GM19463 (cell line): ENCODE results near the gene HSPA4.
"Not testable (repeated sequence)": the region's sequence is repeated elsewhere in the genome, so short reads cannot be mapped to it uniquely, and the experiment has no call there.

Source experiments
- ATAC-seq: cut with Tn5 transposase; IDR thresholded peaks from one replicate; pipeline ENCODE4 v1.9.1; 2021; ENCODE audit warnings: mild to moderate bottlenecking, moderate library complexity; ENCODE audit not compliant: unreplicated experiment

The HSPA4 gene

DNA sequence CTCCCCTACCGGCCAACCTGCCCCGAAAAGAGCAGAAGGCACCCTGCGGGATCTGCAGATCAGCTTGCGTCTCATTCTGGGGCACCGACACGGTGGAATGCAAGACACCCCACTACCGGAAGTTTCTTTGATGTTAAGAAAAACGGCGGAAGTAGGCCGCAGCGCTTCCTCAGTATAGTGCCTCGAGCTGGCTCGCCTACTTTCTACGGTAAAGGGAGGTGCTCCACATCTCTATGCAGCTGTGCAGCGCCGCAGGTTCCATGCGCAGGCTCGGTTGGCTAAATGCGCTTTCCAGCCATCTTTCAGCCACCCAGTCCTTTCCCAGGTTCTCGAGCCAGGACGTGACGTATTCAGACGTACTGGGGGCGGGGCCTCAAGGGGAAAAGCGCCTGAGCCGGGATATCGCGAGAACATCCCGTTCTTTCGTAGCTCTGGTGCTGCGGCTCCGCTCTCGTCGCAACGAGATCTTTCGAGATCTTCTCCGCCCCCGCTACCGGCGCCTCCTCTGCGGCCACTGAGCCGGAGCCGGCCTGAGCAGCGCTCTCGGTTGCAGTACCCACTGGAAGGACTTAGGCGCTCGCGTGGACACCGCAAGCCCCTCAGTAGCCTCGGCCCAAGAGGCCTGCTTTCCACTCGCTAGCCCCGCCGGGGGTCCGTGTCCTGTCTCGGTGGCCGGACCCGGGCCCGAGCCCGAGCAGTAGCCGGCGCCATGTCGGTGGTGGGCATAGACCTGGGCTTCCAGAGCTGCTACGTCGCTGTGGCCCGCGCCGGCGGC is at the start of gene HSPA4:
Gene HSPA4 (plus strand): TSS at position 472 of the 775 bp plus-strand sequence. CDS start 238 bp downstream, at position 710.
- peak; percentile 85 for ATAC-seq

DNA sequence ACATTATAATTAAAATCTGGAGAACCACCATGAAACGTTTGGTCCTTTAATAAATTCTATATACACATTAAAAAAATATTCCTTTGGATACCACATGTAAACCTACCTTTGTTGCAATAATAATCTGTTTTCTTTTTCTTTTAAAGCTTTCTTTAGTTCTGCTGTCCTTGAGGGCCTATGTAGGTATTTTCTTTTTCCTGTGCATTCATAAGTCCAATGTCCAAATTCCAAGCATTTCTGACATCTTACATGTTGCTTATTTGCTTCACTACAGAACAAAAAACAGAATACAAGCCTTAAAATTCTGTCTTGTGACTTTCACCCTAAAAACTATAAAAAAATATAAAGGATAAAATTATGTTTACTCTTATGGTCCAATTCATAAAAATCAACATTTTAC is 45.2 kb upstream of the HSPA4 start:
- no peak for ATAC-seq

DNA sequence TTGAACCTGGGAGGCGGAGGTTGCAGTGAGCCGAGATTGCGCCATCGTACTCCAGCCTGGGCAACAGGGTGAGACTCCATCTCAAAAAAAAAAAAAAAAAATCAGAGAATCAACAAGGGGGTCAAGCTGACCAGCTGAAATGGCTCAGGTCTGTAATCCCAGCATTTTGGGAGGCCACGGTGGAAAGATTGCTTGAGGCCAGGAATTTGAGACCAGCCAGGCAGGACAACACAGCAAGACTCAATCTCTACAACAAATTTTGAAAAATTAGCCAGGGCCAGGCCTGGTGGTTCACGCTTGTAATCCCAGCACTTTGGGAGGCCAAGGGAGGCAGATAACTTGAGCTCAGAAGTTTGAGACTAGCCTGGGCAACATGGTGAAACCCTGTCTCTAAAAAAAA is 43.4 kb upstream of the HSPA4 start:
- ATAC-seq: not testable (repeated sequence)

DNA sequence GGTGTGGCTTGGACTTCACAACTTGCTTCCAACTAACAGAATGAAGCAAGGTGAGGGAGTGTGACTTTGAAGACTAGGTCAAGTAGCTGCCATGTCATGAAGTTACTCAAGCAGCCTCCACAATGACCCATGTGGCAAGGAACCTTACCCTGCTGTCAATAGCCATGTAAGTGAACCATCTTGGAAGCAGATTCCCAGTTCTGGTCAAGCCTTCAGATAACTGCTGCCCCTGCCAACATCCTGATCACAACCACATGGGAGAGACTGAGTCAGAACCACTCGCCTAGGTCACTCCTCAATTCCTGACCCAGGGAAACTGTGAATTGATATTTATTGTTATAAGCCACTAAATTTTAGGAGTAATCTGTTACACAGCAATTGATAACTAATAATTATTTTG is 36.3 kb upstream of the HSPA4 start:
- ATAC-seq: no peak

DNA sequence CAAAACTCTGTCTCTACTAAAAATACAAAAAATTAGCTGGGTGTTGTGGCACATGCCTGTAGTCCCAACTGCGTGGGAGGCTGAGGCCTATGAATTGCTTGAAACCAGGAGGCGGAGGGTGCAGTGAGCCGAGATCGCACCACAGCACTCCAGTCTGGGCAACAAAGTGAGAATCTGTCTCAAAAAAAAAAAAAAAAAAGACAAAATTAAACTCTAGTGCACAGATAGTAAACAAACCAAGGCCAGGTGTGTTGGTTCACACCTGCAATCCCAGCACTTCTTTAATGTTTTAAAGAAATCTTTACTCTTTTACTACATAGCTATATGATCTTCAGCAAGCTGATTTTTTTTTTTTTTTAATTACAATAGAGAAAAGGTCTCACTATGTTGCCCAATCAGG is 33.8 kb upstream of the HSPA4 start:
- ATAC-seq: no peak

DNA sequence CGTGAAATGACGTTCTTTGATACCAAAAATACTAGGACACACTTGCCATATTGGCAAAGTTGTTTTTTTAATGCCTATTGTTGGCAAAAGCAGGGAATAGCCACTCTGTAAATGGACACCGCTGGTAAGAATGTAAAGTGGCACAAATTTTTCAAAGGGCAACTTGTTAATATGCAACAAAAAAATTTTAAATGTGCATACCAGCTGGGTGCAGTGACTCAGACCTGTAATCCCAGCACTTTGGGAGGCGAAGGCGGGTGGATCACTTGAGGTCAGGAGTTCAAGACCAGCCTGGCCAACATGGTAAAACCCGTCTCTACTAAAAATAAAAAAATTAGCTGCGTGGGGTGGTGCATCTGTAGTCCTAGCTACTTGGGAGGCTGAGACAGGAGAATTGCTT is 32.3 kb upstream of the HSPA4 start:
- ATAC-seq: not testable (repeated sequence)

DNA sequence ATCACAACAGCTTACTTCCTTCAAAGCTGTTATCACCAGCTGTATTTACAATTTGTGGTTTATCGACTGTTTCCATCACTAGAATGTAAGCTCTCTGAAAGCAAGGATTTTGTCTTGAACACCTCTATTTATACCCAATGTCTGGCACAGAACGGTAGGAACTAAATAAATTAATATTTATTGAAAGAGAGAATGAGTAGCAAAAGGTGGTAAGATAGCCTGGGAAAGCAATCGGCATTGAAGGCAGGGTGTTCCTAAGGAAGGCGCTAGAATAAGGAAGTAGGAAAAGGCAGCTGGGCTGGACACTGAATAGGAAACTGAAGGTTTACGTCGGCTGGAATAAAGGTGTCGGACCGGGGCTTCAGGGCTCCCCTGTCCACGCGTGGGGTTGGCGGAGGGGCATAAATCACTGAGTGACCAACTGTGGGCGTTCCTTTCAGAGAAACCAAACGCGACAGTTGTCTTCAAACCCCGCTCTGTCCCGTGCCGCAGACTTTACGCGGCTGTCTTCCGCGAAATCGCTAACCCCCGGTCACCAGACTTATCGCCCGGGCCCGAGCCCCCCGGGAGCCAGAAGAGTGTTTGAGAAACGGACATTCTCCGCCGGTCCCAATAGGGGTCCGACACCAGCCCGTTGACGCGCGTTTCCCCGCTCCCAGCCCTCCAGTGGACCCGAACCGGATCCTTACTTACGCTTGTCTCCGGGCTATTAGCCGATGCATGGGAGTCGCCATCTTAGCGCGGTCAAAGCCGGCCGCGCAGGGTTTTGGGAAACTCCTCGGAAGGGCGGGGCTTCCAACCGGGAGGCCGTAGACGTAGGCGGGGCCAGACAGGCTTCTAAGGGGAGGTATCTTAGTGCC is 25.8 kb upstream of the HSPA4 start, which contains the start of gene ZCCHC10:
Gene ZCCHC10 (minus strand): TSS at position 746 of the 860 bp plus-strand sequence. CDS start 12 bp downstream, at position 734.
- ATAC-seq: peak; percentile 98

DNA sequence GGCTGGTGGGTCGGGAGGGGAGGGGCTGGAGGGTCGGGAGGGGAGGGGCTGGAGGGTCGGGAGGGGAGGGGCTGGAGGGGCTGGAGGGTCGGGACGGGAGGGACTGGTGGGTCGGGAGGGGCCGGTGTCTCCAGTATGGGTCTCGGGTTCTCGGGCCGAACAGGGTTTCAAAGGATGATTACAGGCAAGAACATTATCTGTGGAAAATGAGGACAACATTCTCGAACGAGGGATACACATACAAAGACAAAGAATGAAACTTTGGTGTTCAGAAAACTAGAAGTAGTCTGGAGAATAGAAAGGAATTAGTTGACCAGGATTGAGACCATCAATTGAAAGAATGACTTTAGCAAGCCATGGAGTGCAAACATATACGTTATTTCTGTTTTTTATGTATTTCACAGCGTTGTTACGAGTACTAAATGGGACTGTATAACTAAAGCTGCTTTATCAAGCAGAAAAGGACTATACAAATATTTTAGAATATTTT is 25.1 kb upstream of the HSPA4 start:
- ATAC-seq: no peak

DNA sequence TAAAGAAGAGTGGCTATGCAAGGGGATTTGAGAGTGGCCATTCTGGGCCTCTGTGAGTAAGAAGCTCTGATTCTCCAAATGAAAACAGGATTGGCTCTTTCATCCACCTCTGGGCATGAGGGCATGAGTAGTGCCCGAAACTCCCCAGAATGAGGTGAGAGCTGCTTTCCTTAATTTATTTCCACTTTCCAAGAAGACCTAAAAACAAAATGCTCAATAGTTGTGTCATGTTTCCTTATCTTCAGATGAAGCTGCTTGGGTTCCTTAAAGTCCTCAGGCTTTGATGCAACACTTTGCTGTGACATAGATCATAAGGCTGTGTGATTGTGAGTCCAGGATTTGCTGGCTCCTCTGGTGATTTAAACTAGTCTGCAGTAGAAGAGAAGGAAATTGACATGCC is 22.4 kb upstream of the HSPA4 start:
- no peak for ATAC-seq

DNA sequence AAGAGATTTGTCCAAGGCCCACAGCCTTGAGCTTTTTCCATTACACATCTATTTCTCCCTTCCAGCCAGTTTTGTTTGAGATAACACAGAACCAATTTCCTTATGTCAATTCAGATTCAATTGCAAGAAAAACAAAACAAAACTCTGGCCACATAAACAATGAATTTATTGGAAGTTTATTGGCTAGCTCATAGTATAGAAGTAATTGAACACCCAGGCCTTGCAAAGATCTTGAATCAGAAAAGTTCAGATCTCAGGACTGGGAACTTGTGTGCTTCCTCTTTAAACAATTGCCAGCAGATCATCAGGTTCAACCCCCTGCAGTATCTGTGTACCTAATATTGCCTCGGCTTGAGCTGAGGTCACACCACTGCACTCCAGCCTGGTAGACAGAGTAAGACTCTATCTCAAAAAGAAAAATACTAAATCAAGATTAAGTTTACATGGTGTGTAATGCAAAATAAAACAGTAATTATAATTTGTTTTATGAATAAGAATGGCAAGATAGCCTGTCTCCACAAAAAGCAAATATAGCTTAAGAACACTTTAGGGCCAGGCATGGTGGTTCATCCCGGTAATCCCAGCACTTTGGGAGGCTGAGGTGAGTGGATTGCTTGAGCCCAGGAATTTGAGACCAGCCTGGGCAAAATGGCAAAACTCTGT is 21.3 kb upstream of the HSPA4 start:
- no peak for ATAC-seq

DNA sequence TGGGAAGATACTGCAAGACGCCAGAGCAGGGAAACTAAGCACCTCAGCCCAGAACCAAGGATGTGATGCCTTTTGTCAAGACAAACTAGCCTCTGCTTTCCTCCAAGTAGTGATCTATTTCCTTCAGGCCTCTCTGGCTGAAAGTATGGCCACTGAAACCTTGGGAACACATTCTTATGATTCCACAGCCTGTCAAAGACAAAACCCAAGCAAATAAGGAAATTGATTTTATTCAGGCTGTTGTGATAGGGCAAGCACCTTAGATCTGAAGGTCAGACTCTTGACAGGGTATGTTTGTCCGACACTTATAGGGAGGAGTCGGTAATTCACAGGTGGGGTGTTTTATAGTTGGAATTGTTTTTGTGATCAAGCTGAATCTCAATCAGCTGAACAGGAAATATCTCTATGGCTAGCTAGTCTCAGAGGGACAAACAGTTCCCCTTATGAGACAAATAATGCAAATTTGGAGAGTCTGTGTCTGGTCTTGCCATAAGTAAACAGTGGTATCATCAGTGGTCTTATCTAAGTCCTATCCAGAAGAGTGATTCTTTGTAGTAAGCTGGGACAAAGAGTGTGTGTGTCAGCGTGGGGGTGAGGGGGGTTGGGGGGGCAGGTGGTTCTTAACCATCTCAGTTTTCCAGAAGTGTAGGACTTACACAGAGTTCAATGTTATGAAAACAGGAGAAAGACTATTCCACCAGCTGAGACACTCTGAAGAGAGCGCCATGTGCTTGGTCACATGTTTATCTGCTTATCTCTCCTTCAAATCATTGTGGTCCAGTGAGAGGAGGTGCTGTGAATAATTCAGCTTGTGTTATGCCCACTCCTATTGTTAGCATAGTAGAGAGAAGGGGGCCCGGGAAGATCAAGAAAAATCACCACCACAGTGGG is 18.7 kb upstream of the HSPA4 start:
- ATAC-seq: no peak

DNA sequence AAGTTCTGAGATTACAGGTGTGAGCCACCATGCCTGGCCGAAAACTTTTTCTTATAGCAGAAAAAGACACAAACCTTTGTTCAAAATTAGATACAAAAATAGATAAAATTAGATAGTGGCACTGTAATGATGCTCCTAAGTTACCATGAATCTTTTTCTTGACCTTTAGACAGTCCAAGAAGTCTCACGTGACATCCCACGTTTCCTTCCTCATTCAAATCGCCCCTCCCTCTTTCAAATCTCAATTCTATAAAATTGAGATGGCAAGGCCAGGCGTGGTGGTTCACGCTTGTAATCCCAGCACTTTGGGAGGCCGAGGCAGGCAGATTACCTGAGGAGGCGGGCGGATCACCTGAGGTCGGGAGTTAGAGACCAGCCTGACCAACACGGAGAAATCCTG is 17.7 kb upstream of the HSPA4 start:
- ATAC-seq: no peak

DNA sequence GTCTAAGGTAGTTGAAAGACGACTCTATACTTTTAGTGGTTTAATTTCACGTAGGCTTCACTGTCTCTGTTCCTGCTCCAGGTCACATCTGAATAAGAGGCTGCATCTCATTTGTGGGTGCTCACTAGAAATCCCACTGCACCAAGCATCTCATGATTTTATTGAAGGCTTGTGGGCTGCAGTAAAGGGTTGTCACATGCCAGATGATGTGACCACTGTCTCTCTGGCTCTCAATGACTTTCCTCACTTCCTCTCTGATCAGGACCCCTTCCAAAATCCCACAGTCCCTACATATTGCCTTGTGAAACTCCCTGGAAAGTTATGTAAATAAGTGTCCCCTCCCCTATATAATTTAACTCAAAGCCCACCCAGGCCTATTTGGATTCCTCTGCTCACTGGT is 16.6 kb upstream of the HSPA4 start:
- ATAC-seq: no peak

DNA sequence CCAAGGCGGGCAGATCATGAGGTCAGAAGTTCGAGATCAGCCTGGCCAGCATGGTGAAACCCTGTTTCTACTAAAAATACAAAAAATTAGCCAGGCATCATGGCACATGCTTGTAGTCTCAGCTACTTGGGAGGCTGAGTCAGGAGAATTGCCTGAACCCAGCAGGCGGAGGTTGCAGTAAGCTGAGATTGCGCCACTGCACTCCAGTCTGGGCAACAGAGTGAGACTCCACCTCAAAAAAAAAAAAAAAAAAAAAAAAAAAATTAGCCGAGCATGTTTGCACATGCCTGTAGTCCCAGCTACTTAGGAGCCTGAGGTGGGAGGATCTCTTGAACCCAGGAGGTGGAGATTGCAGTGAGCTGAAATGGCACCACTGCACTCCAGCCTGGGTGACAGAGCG is 15.1 kb upstream of the HSPA4 start:
- ATAC-seq: not testable (repeated sequence)

DNA sequence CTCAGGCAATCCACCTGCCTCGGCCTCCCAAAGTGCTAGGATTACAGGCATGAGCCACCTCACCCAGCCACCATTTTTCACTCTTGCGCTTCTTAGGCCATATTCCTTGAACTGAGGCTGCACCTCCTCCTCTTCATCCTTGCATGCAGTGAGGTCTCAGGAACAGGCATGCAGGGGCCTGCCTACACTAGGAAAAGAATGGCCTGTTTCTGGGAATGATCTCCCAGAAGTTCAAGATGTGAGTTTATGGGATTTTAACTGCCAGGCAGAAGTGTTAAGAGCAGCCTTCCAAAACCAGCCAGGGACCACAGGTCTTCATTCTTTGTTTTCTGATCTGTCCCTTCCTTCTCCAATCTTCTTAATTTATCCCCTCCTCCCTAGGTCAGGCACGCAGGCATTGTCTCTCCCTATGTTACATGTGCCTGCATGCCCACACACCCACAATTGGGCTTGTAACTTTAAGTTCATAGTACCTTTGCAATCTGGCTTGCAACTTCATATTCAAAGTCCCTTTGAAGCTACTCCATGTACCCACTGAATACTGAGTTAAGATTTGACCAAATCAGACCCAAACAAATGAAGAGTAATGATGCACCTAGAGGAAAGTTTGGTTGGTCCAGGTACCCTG is 10.5 kb upstream of the HSPA4 start:
- ATAC-seq: no peak

DNA sequence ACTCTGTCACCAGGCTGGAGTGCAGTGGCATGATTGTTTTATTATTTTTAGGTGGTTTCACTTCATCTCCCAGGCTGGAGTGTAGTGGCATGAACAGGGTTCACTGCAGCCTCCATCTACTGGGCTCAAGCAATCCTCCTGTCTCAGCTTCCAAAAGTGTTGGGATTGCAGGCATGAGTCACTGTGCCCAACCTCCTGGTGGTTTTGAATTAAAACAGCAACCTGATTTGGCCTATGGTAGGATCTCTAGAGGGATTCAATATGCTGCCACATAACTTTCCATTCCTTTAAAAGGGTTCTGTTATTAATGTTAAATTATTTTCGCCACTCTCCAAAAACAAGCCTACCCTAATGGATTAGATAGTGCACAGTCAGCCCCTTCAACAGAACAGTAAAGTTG is 9.9 kb upstream of the HSPA4 start:
- ATAC-seq: no peak

DNA sequence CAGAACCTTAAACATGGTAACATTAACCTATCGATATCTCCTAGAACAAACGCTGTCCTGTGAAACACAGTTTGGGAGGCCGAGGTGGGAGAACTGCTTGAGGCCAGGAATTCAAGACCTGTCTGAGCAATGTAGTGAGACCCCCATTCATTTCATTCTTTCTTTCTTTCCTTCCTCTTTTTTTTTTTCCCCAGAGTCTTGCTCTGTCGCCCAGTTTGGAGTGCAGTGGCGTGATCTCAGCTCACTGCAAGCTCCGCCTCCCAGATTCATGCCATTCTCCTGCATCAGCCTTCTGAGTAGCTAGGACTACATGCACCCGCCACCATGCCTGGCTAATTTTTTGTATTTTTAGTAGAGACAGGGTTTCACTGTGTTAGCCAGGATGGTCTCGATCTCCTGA is 5.3 kb upstream of the HSPA4 start:
- not testable (repeated sequence) for ATAC-seq

DNA sequence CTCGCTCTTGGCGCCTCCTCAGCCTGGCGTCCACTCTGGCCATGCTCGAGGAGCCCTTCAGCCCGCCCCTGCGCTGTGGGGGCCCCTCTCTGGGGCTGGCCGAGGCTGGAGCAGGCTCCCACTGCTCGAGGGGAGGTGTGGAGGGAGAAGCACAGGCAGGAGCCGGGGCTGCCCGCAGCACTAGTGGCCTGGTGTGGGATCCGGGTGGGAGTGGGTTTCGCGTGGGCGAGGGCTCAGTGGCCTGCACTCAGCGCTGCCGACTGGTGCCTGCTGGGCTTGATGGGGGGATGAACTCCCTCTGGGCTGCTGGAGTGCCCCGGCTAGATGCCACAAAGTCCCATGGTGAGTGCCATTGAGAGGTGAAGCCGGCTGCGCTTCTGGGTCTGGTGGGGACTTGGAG is 4.4 kb upstream of the HSPA4 start:
- ATAC-seq: no peak

DNA sequence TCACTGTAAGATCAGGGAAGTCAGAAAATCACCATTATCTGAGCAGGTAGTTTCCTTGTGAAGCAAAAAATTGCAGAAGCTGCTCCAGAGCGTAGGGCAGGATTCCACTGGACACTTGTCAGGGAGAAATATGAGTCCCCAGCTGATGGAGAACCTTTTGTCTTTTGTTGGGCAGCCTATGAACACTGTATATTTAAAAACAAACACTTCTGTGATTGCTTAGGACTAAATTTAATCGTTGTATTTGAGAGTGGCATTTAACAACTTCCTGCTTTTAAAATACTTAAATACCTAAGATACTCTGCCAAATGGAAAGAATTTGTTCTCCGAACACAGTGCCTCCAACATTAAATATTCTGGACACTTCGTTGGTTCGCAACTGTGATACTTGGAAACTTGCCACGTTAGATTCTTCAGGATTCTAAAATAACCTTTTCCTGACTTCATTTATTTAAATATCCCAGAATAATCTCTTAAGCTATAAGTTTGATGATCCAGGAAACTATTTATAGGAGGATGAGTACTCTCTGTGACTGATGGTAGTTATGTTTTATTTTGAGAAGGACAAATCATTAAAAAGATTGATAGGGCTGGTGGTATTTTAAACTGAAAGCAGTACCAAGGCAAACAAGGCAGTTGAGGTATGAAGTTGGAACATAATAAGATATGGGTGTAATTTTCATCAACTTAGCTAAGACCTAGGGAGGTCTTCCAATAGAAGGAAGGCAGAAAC is 2.7 kb upstream of the HSPA4 start:
- no peak for ATAC-seq
